NCI-H1092 (cell line): ENCODE results near the gene MAPK1IP1L.

ENCODE experiments used
- DNase-seq: peaks from one replicate; lab custom pipeline; 2025; lab: John Stamatoyannopoulos, UW

Gene MAPK1IP1L

GRCh38 chr14:55097881-55098560 is 46.6 kb downstream of the MAPK1IP1L start:
- no peak for DNase-seq

DNA sequence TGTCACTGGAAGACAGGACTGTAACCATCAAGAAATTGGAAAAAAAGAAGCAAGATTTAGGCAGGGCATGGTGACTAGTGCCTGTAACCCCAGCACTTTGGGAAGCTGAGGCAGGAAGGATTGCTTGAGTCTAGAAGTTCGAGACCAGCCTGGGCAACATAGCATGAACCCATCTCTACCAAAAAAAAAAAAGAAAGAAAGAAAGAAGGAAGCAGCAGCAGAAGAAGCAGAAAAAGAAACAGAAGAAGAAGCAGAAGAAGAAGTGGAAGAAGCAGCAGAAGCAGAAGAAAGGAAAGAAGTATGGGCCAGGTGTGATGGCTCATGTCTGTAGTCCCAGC is 47.1 kb downstream of the MAPK1IP1L start:
- no peak for DNase-seq

- DNase-seq, result no peak
Observed at GRCh38 chr14:55099756-55100155, 48.3 kb downstream of the MAPK1IP1L start.

- DNase-seq, result no peak
Observed at GRCh38 chr14:55101698-55102097, 50.3 kb downstream of the MAPK1IP1L start.

DNA sequence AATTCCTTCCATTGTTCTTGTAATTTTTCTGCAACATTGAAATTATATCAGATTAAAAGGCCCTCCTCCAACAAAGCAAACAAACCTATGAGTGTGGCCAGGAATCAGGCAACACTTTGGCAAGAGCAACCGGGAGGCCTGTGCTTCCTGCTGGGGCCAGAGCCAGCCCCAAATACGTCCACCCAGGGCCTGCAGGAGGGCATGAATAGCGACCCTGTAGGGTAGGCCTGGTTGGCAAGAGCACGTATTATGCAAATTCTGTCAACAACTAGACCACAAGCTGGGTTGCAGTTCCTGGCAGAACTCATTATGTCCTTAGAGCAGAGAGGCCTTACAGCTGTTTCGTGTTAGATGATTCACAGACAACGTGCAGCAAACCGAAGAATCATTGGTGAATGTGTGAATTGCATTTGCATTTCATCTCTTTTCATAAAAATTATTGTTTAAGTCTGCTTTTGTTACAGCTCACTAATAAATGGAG is 50.7 kb downstream of the MAPK1IP1L start:
- DNase-seq, result peak; percentile 82

DNA sequence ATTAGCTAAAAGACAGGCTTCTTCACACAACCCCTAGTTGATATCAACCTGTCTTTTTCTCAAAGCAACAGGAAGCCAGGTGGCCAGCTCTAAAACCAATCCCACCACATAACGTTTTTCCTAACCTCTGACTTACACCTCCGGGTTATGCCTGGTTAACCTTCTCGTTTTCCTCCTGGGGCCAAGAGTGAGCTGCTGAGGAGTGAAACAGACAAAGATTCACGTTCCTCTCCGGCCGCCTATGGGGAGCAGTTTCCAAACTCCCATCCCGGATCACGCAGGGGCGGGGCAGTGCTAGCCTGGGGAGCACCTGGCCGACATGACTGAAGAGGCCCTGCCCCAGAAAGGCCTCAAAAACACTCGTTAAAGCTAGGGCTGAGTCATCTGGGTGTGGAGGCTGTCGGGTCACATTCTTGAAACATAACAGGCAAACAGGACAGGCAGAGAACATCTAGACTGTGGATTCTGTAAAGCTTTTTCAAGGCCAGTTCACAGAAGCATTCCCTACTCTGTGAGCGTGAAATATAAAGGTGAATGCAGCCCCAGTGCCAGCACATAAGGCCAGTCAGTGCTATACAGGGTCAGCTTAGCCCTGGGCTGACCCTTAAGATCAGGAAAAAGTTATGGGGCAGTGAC is 51.7 kb downstream of the MAPK1IP1L start:
- DNase-seq, result no peak

GRCh38 chr14:55103971-55104954 is 52.8 kb downstream of the MAPK1IP1L start:
- DNase-seq, result no peak

DNA sequence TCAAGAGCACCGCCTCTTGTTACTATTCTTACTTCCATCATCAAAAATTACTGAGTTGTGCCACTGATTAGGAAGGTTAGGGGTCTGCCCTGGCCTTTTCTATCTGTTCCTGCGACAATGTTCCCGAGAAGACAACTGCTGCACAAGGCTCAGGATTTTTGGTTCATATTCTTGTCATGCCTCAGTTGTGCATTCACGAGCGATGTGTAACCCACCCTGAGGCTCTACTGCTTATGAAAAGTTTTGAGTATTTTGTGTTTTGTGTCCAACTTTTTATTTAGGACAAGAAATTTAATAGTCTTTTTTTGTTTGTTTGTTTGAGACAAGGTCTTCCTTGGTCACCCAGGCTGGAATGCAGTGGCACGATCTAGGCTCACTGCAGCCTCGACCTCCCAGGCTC is 54.5 kb downstream of the MAPK1IP1L start:
- no peak for DNase-seq

- DNase-seq, result no peak
Observed at GRCh38 chr14:55107766-55108554, 56.5 kb downstream of the MAPK1IP1L start.

- no peak for DNase-seq
Observed at GRCh38 chr14:55109836-55110235, 58.4 kb downstream of the MAPK1IP1L start.

GRCh38 chr14:55111122-55111708 is 59.8 kb downstream of the MAPK1IP1L start:
- DNase-seq, result no peak

DNA sequence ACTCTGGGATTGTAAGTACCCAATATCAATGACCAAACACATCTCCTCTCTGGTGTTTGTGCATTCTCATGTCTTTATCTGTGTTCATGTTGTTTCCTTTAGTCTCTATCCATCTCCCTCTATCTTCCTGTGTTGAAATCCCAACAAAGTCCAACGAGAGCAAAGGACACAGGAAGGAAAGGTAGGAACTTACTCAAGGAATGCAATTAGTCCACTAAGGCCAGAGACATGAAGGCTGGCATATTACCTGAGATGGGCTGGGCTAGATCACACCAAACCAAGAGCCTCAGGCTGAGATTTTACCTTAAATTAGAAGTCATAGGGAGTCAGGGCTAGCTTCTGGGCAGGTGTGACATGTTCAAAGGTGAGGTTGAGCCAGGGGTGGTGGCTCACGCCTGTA is 63.3 kb downstream of the MAPK1IP1L start:
- no peak for DNase-seq

DNA sequence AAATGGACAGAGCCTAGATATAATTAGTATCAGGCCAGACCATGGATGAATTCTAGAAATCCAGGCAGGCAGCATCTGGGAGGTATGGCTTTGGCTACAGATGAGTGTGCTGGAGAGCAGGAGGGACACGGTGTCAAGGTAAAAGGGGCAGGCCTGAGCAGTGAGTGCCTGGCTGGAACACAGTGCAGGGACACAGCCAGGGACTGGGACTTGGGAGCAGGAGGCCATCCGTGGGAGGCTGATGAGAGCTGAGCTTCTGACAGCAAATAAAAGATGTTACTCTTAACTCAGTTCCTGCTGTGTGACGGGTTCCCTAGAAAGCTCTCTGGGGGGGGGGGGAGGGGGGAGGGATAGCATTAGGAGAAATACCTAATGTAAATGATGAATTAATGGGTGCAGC is 64.0 kb downstream of the MAPK1IP1L start:
- no peak for DNase-seq

GRCh38 chr14:55115861-55116245 is 64.4 kb downstream of the MAPK1IP1L start:
- DNase-seq, result no peak

- DNase-seq, result no peak
Observed at GRCh38 chr14:55116246-55117030, 65.0 kb downstream of the MAPK1IP1L start.

DNA sequence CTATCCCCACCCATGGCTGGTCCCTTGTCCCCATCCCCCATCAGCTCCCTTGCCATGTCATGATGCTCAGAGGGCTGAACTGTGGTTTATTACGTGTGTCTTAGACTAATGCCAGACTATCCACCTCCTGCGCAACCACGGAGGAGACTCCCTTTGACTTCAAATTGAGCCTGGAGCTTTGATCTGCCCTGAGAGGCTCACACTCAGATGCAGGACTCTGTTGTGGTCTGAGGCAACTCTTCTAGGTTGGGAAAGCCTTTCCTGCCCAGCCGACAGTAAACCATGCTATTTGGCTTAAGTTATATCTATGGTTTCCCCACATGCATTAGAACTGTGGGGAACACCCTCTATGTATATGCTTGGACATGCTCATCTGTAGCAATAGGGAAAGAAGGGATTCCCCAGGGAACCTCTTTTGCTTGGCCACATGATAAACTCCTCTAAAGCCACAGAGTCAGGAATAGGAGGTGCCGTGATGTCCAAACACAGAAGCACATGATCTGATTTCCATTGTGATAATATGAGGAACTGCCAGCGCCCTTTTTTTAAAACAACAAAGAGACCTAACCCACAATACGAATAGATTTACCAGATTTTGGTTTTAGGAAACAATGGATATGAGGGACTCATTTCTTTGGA is 66.5 kb downstream of the MAPK1IP1L start:
- no peak for DNase-seq

DNA sequence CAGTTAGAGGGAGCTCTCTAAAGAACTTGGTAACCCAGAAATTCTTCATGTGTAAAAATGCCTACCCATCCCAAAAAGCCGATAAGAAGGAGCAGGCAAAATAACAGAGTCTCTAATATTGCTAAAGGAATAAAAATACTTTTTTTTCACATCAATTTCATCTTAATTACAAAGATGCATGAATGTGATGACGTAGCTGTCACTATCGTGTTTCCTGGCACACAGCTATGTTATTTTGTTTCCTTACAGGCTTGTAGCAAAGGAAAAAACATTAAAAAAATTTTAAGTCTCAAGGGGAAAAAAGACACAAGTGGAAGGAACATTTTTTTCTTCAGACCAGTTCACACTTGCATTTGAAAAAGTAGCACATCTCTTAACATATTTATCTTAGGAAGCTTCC is 67.3 kb downstream of the MAPK1IP1L start:
- DNase-seq, result no peak
